ENCODE measurements around the gene KRT2. TPM values are rescaled to one million over a fixed set of nuclear protein-coding genes. Genes with fewer than 3 reads are reported as not detected.

The KRT2 gene
- total RNA-seq, 1 experiment from 2014 or later = not detected

DNA sequence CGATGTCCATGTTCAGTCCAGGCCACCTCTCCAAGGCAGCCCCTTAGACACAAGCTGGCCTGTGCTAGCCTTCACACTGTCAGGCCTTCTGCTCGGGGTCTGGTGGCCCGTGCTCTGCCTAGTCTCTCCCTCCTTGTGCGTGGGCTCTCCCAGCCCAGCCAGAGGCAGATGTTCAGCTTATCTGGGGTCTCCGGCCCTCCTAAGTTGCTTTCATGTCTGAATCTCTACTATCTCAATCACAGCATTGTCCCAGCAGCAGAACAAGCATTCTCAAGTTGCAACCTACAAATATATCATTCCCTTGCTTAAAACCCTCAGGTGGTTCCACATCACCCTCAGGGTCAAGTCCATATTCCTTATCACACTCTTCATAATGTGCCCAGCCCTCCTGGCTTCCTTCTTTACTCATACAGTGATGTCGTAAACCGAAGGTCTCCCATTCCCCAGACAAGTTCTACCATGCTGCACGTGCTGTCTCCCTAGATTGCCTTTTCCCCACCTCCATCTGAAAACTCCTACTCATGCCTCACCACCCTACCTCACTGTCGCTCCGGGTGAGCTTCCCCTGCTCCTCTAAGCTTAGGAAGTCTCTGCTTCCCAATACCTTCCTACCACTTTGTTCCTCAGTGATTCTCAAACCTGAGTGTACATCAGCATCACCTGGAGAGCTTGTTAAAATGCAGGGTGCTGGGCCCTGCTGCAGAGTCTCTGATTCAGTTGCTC is 35.2 kb downstream of the KRT2 start:
- DNase-seq (ENCODE audit: low spot score) = no peak

DNA sequence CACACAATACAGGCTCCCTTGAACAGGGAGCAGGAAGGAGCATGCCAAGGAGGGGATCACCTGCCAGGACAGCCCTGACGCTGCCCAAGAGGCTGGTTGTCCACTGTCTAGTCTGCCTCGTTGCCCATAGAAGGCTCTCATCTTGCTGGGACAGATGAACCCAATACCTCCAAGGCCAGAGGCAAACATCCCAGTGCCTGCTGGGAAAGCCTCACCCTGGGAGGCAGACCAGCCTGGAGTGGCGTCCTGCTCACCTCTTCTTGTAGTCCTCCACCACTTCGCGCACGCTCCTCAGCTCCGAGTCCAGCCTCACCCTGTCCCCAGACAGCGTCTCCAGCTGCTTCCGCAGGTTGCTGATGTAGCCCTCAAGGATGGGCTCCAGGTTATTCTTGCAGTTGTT is 36.1 kb downstream of the KRT2 start:
- no peak for DNase-seq (ENCODE audit: low spot score)

DNA sequence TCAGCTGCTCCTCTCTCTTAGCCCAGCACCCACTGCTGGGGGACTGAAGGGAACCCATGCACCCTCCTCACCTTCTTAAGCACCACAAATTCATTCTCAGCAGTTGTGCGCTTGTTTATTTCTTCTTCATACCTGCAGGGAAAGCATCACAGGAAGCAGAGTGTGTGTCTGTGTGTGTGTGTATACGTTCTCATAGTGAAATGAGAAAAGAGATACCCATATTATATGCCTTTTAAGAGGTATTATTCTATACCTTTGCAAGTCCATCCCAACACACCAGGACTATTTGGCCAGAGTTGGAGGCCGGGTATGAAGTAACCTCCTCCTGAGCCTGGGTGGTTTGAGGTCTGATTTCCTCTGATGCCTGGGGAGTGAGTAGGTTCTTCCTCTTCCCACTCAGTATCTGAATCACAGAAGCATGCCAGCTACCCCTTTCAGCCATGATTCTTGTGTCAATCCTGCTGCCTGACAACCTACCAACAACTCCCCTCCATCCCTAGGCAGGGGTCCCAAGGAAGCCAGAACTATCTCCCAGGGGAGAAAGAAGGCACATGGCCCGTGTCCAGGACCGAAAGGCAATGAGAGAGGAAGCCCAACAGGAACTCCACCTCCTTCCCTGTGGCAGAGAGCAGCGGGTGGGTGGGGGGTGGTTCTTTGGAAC is 36.7 kb downstream of the KRT2 start:
- DNase-seq (ENCODE audit: low spot score) = no peak

DNA sequence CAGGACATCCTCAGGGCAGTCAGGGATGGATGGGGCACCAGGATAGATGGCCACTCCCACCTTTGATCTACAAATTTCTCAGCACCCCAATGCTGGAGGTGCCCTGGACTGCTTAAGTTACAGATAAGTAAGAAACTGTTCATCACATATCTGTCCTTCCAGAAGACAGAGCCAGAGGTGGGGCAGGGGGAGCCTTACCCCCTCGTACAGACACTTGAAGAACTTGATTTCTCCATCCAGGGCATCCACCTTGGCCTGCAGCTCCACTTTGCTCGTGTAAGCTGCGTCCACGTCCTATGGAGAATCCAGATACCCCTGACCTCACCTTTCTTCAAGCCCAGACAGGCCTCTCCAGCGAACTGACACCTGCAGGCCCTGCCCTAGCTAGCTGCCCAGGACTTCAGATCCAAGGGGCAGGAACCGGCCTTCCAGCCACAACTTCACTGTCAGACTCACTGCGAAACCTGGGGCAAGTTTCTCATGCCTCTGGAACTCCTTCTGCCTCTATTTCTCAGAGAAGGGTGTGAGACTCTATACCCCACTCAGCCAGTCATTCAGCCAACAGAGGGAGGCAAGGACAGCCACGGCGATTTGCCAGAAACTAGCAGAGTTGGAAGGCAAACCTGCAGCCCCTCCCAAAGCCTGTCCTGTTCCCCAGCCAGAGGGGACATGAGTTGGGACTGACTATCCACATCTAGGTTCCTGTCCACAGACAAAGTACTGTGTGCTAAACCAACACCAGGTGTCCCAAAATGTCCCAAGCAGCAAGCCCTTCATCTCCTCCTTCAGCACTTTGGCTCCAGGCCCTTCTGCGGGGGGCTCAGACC is 37.4 kb downstream of the KRT2 start:
- DNase-seq (ENCODE audit: low spot score) = no peak

DNA sequence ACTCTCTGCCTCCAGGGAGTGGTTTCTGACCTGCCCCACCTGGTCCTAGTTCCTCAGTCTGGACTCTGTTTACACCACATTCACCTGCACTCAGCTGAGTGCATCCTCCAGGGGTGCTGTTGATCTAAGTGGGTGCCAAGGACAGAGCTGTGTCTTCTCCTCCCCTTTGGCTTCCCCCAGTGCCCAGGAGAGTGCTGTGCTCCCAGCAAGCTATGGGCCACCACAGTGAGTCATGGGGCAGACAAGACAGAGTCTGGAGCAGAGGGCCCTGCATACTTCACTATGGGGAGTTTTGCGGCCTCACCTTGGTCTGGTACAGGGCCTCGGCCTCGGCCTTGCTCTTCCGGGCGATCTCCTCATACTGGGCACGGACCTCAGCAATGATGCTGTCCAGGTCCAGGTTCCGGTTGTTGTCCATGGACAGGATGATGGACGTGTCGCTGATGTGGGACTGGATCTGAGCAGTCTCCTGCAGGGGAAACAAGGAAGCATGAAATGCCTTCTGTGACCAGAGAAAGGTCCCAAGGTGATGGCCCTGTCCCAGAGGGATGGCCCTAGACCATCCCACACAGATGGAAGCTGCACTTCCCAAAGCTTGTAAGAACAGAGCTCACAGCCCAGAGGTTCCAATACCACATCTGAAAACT is 38.5 kb downstream of the KRT2 start:
- DNase-seq (ENCODE audit: low spot score) = no peak

DNA sequence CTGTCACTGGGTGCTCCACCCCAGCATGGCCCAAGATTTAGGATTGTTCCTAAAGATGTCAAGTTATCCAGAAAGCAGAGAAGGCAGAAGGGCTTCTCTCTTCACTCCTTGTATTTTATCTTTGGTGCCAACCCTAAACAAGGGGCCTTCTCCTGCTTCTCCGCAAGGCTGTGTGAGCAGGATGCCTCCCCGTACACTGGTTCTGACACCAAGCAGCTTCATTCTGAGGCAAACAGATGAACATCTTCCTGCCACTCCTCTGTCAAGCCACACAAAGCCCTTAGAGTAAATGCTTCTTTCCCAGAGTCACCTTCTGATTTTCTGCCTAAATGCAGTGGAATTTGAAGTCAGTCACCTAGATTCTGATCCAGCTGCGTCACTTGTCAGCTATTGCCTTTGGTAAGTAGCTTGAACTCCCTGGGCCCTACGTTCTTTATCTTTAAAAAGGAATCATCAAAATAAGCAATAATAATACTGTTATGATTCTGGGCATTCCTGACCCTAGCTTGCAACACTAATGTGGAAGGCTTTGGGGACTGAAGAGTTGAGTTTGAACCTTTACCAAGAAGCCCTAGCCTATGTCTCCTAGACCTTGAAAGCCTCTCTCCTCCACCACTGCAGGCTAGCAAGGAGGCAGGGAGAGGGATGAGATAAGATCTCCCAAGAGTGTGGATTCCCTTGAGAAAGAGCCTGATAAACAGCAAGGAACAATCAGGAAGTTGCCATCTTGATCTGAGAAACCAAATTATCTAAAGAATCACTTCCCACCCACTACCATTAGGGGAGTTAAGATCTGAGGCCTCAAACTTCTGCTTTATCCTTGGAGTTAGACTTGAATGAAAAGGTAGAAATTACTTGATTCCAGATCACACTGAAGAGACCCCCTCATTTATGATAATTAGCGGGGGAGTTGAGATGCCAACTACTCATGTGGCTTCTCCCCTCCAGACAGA is 39.3 kb downstream of the KRT2 start:
- no peak for DNase-seq (ENCODE audit: low spot score)

DNA sequence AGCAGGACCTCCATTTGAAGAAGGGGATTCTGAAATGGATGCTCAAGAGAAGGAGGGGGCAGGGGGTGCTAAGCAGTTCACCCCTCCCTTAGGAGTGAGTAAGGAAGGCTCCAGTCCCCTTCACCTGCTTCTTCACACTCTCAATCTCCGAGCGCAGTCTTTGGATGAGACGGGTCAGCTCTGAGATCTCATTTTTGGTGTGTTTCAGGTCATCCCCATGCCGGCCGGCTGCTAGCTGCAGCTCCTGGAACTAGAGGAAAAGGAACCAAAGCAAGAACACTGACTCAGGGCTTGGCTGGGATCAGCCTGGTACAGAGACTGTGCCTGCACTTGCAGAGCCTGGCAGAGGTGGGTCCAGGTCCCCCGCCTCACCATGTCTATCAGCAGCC is 40.9 kb downstream of the KRT2 start:
- no peak for DNase-seq (ENCODE audit: low spot score)

DNA sequence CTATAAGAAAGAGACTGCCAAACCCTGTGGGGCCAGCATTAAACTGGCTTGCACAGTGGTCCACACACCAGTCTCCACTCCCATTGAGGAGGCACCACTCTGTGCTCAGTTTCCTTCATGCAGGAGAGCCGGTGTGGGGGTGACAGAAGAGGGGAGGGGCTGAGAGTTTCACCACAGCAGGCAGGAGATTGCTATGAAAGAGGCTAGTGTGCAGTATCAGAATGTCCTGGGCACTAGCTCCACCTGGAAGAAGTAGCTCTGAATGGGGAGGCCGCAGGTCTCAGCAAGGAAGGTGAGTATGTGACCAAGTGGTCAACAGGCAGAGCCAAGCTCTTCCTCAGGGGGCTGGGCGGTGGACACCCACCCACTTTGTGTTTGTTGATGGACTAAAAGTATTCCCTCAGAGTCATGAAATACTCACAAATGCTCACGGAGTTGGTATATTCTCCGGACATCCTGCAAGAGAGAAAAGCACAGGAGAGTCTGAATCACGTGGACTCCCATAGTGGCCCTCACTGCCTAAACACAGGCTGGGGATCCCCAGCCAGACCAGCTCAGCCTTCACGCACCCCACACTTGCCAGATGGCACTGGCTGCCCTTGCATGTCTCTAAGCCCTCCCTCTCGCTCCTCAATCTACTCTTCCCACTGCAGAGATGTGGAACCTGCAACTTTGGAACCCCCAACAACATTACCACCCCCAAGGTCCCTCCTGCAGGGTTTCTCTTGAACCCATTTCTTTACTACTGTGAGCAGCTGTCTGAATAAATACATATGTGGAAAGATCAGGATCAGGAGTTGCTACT is 43.0 kb downstream of the KRT2 start:
- no peak for DNase-seq (ENCODE audit: low spot score)

DNA sequence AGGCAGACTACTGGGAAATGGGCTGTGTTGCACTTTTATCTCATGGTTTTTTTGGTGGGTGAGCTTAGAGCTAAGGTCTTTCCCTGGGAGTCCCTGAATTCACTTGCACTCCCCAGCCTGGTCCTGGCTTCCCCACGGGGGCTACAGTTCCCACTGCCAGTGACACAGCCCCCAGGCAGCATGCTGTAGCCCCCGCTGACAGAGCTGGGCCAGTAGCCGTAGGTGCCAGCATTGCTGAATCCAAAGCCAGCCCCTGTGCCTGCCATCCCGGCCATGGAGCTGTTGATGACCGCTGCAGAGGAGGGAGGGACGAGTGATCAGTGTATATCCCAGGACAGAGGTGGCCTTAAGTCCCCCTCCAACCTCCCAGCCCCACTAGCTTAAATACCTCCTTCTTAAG is 43.9 kb downstream of the KRT2 start:
- DNase-seq (ENCODE audit: low spot score) = no peak

DNA sequence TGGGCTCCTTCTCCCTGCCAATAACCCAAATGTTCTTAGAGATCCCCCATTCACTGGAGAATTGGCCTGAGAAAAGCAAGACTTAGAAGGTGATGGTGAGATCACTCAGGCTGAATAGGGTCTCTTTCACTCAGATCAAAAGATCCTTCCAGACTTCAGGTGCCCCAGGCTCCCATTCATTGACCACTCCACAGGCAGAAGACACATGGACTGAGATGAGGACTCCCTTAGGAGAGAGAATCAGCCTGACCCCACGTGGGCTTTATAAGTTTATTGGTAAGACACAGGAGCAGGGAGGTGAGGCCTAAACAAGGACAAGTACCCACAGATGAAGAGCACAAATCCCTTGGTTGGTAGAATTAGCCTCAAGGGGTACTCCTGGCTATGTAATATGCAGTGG is 44.7 kb downstream of the KRT2 start:
- DNase-seq (ENCODE audit: low spot score) = no peak

DNA sequence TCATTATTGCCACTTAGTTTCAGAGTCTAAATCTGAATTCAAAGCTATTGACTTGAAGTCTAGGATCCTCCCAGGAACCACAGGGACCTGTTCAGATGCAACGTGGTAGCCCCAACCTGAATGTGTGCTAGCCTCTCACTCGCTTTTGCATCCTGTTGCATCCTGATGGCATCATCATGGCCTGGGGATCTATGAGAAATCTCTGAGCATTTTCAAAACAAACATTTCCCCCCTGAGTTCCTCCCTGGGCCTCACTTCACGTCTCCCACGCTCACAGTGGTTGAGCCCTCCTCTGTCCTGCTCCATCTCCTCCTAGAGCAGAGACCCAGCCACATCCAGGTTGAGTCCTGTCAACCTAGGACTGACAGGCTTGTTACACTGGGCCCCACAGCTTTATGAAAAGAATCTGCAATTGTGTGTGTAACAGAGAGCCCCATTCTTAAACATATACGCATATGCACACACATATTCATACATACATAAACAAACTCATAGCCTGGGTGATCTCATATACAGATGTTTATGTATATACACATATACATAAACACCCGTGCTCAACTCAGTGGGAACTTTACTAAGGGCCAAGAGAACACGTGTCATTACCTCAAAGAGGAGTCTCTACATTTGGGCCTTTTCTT is 45.3 kb downstream of the KRT2 start:
- no peak for DNase-seq (ENCODE audit: low spot score)

DNA sequence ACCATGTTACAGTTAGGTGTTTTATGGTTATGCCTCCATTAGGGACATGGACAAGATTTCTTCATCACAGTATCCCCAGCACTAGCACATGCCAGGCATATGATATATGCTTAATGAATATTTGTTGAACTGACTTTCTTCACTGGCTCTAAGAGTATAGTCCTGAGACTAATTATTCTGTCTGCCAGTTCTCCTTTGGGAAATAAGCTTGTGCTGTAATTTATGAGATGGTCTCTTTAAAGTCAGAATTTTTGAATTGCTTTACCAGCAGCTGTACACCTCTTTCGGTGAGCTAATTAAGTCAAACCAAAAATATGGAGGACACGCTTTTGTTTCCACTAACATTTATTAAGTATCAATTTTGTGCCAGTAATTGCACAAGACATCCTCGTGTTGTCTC is 45.9 kb downstream of the KRT2 start:
- DNase-seq (ENCODE audit: low spot score) = no peak

DNA sequence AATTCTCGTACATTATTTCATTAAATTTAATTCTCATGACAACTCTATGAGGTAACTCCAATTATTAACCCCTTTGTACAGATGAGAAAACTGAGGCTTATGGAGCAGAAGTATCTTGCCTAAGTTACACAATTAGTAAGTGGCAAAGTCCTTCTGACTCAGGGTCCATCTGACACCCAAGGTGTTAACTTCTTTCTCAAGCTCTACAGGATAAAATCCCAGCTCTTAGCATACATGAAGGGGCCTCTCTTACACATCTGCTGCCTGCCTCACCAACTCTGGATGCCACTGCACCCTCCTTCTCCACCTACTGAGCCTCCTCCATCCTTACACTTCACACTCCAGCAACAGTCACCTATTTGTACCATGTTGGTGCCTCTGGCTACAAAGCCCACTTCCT is 46.5 kb downstream of the KRT2 start:
- no peak for DNase-seq (ENCODE audit: low spot score)

DNA sequence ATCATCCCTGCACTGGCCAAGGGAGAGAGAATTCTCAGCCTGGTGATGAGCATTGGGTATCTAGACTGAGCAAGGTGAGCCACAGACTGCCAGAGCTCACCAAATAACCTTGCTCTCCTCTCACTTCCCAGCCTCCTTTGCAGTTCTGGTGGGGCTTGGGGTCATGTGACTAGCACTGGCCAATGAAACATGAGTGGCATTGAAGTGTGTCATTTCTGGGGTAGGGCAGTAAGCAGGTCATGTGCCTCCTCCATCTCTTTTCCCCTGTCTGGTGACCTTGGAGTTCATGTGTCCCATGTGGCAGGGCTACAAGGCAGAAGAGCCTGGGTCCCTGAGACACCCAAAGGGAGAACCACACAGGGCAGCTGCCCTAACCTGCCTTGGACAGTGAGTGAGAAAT is 47.2 kb downstream of the KRT2 start:
- no peak for DNase-seq (ENCODE audit: low spot score)

DNA sequence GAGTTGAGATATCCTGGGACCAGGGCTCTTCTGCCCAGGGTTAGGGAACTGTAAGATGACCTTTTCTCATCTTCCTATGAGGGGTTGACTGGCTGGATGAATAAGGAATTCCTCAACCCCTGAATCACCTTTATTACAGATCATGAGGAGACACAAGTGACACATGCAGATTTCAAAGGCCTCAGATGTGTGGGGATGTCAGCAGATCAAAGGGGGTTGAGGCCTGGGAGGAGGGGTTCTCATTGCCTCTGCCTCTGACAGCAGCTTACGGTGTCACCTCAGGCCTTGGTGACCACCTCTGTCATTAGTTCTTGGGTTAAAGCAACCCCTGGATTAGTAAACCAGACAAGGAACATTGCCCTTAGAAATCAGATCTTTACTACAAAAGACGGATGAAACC is 48.7 kb downstream of the KRT2 start:
- no peak for DNase-seq (ENCODE audit: low spot score)

DNA sequence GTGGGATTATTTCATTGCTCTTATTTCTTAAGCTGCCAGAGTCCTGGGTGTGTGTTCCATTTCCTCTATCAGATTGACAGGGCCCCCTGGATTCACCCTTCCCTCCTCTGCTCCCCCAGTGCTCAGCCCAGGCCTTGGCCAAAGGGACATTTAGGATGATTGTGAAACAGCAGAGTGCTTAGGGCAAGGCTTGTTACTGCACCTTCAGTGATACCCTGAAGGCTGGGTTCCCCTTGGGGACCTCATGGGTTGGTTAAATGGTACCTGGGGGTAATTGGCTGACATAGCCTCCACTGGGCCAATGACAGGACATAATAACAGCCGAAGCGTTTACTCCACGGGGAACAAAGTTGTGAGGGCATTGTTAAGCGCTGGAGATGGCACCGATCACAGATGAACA is 49.5 kb downstream of the KRT2 start:
- no peak for DNase-seq (ENCODE audit: low spot score)

DNA sequence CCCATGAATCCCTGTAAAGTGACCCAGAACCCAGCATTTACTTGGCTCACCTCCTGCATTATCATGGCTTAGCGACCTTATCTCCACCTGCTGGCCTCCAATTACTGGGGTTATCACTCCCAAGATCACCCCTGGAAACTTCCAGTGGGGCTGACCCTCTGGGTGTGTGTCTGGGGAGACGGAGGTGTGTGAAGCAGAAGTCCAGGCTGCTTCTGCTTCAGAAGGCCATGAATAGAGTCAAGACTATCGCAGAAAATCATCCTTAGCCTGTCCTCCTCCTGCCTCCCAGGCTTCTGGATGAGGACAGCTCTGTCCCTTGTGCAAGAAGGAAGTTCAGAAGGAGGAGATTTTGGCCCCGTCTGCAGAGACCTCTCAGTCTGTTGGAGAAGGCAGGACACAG is 50.3 kb downstream of the KRT2 start:
- DNase-seq (ENCODE audit: low spot score) = no peak

DNA sequence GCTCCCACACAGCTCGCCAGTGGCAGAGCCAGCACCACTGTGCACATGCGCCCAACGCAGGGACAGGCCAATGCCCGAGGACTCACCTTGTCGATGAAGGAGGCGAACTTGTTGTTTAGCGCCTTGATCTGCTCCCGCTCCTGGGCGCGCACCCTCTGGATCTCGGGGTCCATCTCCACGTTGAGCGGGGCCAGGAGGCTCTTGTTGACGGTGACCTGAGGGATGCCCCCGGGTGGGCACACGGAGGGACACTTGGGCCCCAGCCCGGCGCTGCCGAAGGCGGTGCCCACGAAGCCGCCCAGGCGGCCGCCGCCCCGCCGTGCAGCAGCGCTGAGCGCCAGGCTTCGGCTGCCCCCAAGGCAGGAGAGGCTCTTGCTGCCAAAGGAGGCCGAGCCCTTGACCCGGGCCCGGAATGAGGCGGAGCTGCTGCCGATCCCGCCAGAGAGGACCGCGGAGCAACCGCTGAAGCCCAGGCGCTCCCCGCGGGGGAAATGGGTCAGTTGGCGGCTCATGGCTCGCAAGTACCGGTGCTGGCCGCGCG is 51.0 kb downstream of the KRT2 start, which contains the start of gene KRT72:
Gene KRT72, minus strand, starts transcription at position 523 of the 541 bp plus-strand sequence. Its CDS starts 11 bp downstream, at position 512.
- DNase-seq (ENCODE audit: low spot score) = no peak

DNA sequence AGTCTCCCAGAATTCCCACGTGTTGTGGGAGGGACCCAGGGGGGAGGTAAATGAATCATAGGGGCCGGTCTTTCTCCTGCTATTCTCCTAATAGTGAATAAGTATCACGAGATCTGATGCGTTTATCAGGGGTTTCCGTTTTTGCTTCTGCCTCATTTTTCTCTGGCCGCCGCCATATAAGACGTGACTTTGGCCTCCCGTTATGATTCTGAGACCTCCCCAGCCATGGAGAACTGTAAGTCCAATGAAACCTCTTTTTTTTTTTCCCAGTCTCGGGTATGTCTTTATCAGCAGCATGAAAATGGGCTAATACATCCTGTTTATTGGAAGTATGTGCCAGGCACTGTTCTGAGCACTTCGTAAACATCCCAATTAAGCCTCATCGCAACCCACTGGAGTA is 51.5 kb downstream of the KRT2 start:
- DNase-seq (ENCODE audit: low spot score) = no peak

Measured in HT-29 (cell line).